OCI-LY7 (cell line): ENCODE measurements around the gene MT2A.

Experiments used
- EZH2phosphoT487 ChIP-seq: fragments of 200-600 bp; sonication (generic); IDR thresholded peaks from 2 replicates; pipeline ENCODE4 v1.6.1; 2018; ENCODE audit warnings: low read depth, borderline replicate concordance, mild to moderate bottlenecking, mixed run types, antibody characterized with exemption, low read length, moderate library complexity, mixed read lengths
- TF ChIP-seq, protein P1 (sequence below): fragments of 200-600 bp; sonication (generic); conservative IDR thresholded peaks from 2 replicates; pipeline ENCODE4 v1.5.1; 2014; ENCODE audit warnings: mild to moderate bottlenecking, antibody characterized with exemption, low read length, moderate library complexity, mixed read lengths

DNA sequence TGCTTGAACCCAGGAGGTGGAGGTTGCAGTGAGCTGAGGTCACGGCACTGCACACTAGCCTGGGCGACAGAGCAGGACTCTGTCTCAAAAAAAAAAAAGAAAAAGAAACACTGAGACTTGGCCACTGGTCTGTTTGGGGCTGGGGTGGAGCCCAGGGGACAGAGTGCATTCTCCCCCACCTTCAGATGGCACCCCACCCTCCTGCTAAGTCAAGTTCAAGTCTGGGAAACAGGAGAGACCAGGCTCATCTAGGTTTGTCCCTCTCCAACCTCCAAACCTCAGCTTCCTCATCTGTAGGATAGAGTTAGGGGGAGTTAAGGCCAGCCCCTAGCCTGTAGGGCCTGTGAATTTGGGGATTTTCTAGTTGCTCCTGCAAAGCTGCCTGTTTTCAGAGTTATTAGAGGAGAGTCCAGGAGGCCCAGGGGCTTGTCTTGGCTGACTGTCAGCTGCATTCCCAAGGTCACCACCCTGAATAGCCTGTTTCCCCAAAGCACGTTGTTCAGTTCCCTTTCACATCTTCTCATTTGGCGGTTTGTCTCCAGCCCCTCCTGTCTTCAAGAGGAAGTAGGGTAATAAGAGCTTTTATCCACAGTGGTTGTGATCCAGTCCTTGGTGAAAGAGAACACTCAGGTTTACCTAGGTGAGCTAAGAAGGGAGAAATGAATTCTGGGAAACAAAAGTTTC is 16.9 kb upstream of the MT2A start:
- TF ChIP-seq, protein P1, sequence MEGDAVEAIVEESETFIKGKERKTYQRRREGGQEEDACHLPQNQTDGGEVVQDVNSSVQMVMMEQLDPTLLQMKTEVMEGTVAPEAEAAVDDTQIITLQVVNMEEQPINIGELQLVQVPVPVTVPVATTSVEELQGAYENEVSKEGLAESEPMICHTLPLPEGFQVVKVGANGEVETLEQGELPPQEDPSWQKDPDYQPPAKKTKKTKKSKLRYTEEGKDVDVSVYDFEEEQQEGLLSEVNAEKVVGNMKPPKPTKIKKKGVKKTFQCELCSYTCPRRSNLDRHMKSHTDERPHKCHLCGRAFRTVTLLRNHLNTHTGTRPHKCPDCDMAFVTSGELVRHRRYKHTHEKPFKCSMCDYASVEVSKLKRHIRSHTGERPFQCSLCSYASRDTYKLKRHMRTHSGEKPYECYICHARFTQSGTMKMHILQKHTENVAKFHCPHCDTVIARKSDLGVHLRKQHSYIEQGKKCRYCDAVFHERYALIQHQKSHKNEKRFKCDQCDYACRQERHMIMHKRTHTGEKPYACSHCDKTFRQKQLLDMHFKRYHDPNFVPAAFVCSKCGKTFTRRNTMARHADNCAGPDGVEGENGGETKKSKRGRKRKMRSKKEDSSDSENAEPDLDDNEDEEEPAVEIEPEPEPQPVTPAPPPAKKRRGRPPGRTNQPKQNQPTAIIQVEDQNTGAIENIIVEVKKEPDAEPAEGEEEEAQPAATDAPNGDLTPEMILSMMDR, result no peak
- no peak for TF ChIP-seq EZH2phosphoT487
